ENCODE results near the gene PDE8A. TPM values are rescaled to one million over a fixed set of nuclear protein-coding genes. Genes with fewer than 3 reads are reported as not detected.

PDE8A gene
- total and polyA plus RNA-seq, 10 of the 15 experiments (the other 5 are each of a cell fraction or from before 2014, with no cell fraction given): 6.7 to 69.2 (median 27.2) TPM

GRCh38 chr15:84981054-84981710, 474 bp upstream of the PDE8A start (continued):
- TF ChIP-seq USF1 (IDR thresholded peaks at IDR 0.05; ENCODE audit: borderline replicate concordance, extremely low read length, insufficient read depth, low read depth, low read length) (no peak), PRDM15 (CRISPR knock-in tag; IDR thresholded peaks at IDR 0.05) (no peak), NBN (IDR thresholded peaks at IDR 0.05) (peak; percentile 73), STAT1 (conservative IDR thresholded peaks at IDR 0.05) (peak; percentile 75), TCF7 (IDR thresholded peaks at IDR 0.05; ENCODE audit: borderline replicate concordance) (no peak), CEBPZ (IDR thresholded peaks at IDR 0.05; ENCODE audit: low read depth, low read length) (no peak), ZNF24 (IDR thresholded peaks at IDR 0.05) (peak; percentile 55; the same call in 1 of the 2 replicates), IRF4 (IDR thresholded peaks at IDR 0.05; ENCODE audit: low read depth, low read length) (peak; percentile 52; the same call in 1 of the 2 replicates), CREB1 (IDR thresholded peaks at IDR 0.05; ENCODE audit: low read depth) (peak; percentile 91), FOXM1 (IDR thresholded peaks at IDR 0.05; ENCODE audit: low read depth, low read length) (no peak), REST (IDR thresholded peaks at IDR 0.05; ENCODE audit: low read depth, low read length) (no peak), IKZF1 (conservative IDR thresholded peaks at IDR 0.05) (peak; percentile 100), MTA2 (IDR thresholded peaks at IDR 0.05; ENCODE audit: low read depth) (no peak), CBX3 (IDR thresholded peaks at IDR 0.05; ENCODE audit: borderline replicate concordance, low read depth) (no peak), NFYA (IDR thresholded peaks at IDR 0.05; ENCODE audit: borderline replicate concordance, low read depth, low read length) (no peak), IRF5 (IDR thresholded peaks at IDR 0.05; ENCODE audit: borderline replicate concordance) (no peak)
